Brain microvascular endothelial cell (primary cell): Measurements from ENCODE around the gene KCND3.
A peak's percentile ranks its signal among the peaks of the same experiment; 100 is the strongest.

Source experiments
- DNase-seq: peaks from one replicate; pipeline ENCODE4 v3.0.0-alpha.2; 2020
- H3K27ac ChIP-seq: fragments of 250-450 bp; sonication (Bioruptor Pico); 2 replicates; pipeline ENCODE4 v1.5.1; 2020; ENCODE audit warnings: mild to moderate bottlenecking, moderate library complexity
- H3K27me3 ChIP-seq: fragments of 250-450 bp; sonication (Bioruptor Pico); replicated peaks from 2 replicates; pipeline ENCODE4 v1.5.1; 2020; ENCODE audit warnings: mild to moderate bottlenecking
- H3K36me3 ChIP-seq: fragments of 250-450 bp; sonication (Bioruptor Pico); replicated peaks from 2 replicates; pipeline ENCODE4 v1.5.1; 2020; ENCODE audit warnings: mild to moderate bottlenecking
- H3K4me3 ChIP-seq: 2 replicates; pipeline ENCODE4 v1.5.1; 2011; ENCODE audit warnings: low read depth, mild to moderate bottlenecking, control low read depth, low read length, moderate library complexity
- CTCF ChIP-seq: IDR thresholded peaks from 2 replicates; pipeline ENCODE4 v1.5.1; 2011; ENCODE audit warnings: low read depth, mild to moderate bottlenecking, moderate library complexity, low read length, control low read depth, inconsistent platforms; ENCODE audit errors: missing control alignments
- in situ Hi-C: cut with HindIII; loops from 2 replicates; pipeline ENCODE4 v1.10.0; 2017; ENCODE audit warnings: low sequenced_read_pairs, low pct_ligation_motif_present

The KCND3 gene

GRCh38 chr1:111921948-111922347 is 67.5 kb downstream of the KCND3 start:
- DNase-seq = no peak
- Histone ChIP-seq H3K27me3 (no peaks in the 10 kb centered on the region), H3K36me3 (no peaks in the 10 kb centered on the region), H3K27ac (no peak overlapping the region), H3K4me3 (no peak overlapping the region)
- in situ Hi-C loops = no loop called here
- TF ChIP-seq CTCF = no peak

- H3K27ac ChIP-seq = no peak overlapping the region
- H3K4me3 ChIP-seq = no peak overlapping the region
- DNase-seq = peak; percentile 6
- H3K36me3 ChIP-seq = no peaks in the 10 kb centered on the region
- in situ Hi-C loops = no loop called here
- TF ChIP-seq CTCF = no peak
- no peaks in the 10 kb centered on the region for H3K27me3 ChIP-seq
Observed at GRCh38 chr1:111920221-111921024, 69.0 kb downstream of the KCND3 start.

GRCh38 chr1:111911776-111912515 is 77.5 kb downstream of the KCND3 start:
- H3K36me3 ChIP-seq = no peaks in the 10 kb centered on the region
- DNase-seq = no peak
- in situ Hi-C loops = no loop called here
- H3K4me3 ChIP-seq = no peak overlapping the region
- no peak for TF ChIP-seq CTCF
- no peaks in the 10 kb centered on the region for H3K27me3 ChIP-seq
- H3K27ac ChIP-seq = no peak overlapping the region

- Histone ChIP-seq H3K4me3 (no peak overlapping the region), H3K27me3 (no peaks in the 10 kb centered on the region), H3K27ac (no peak overlapping the region), H3K36me3 (no peaks in the 10 kb centered on the region)
- in situ Hi-C loops = no loop called here
- DNase-seq = no peak
- no peak for TF ChIP-seq CTCF
Observed at GRCh38 chr1:111911061-111911460, 78.4 kb downstream of the KCND3 start.

GRCh38 chr1:111909030-111909429 is 80.4 kb downstream of the KCND3 start:
- in situ Hi-C loops = no loop called here
- no peak overlapping the region for H3K4me3 ChIP-seq
- no peak overlapping the region for H3K27ac ChIP-seq
- no peak for DNase-seq
- H3K27me3 ChIP-seq = no peaks in the 10 kb centered on the region
- H3K36me3 ChIP-seq = no peaks in the 10 kb centered on the region
- TF ChIP-seq CTCF = no peak
